Astrocyte of the spinal cord (primary cell): ENCODE results near the gene CHKA.
A peak's percentile ranks its signal among the peaks of the same experiment; 100 is the strongest.

Experiments
- DNase-seq: peaks from one replicate; pipeline ENCODE4 v3.0.0; 2011; ENCODE audit warnings: low read depth, low spot score
- H3K4me3 ChIP-seq: 2 replicates; pipeline ENCODE4 v1.5.1; 2011; ENCODE audit warnings: low read depth, mild to moderate bottlenecking, low read length, moderate library complexity
- CTCF ChIP-seq: IDR thresholded peaks from 2 replicates; pipeline ENCODE4 v1.5.1; 2012; ENCODE audit warnings: low read depth, mild to moderate bottlenecking, low read length, inconsistent platforms
- in situ Hi-C: cut with HindIII; loops from 2 replicates; pipeline ENCODE4 v1.10.0; 2017; ENCODE audit warnings: low sequenced_read_pairs

CHKA gene

DNA sequence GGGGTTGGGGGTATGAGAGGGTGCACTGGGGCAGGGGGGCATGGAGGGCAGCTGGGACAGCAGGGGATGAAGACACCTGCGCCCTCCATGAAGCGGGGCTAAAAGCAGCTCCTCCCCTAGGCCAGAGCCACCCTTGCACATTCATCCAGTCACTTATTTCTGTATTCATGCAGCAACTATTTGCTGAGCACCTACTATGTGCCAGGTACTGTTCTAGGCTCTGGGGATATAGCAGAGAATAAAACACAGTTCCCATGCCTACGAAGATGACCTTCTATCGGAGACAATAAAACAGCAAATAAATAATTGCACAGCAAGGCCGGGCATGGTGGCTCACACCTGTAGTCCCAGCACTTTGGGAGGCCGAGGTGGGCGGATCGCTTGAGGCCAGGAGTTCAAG lies 105.7 kb downstream of the CHKA start:
- no peak for TF ChIP-seq CTCF
- DNase-seq: no peak
- H3K4me3 ChIP-seq: no peak overlapping the region
- in situ Hi-C loops: no loop called here

DNA sequence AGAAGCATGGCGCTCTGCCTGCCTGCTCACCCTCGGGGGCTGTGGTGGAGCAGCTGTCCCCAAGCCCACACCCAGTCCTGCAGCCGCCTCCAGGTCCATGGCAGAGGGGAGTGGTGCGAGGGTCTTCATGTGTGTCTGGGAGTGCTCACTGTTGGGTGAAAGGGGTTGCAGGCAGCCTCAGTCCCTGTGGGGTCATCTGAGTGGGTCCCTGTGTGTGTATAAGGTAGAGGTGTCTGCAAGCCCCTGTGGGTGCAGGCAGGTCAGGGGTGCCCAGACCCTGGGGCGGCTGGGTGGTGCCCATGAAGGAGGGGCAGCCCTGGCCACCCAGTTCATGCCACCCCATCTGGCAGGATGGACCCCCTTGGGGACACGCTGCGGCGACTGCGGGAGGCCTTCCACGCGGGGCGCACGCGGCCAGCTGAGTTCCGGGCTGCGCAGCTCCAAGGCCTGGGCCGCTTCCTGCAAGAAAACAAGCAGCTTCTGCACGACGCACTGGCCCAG lies 106.2 kb downstream of the CHKA start:
- H3K4me3 ChIP-seq: no peak overlapping the region
- TF ChIP-seq CTCF: no peak
- no peak for DNase-seq
- in situ Hi-C loops: no loop called here

- in situ Hi-C loops: no loop called here
- no peak for TF ChIP-seq CTCF
- H3K4me3 ChIP-seq: no peak overlapping the region
- peak; percentile 79 for DNase-seq
Observed at GRCh38 chr11:68014157-68014946, 106.8 kb downstream of the CHKA start.

- no peak overlapping the region for H3K4me3 ChIP-seq
- DNase-seq: no peak
- TF ChIP-seq CTCF: no peak
- in situ Hi-C loops: no loop called here
Observed at GRCh38 chr11:68013611-68014156, 107.5 kb downstream of the CHKA start.

- in situ Hi-C loops: no loop called here
- peak; percentile 97 for DNase-seq
- H3K4me3 ChIP-seq: no peak overlapping the region
- TF ChIP-seq CTCF: no peak
Observed at GRCh38 chr11:68012843-68013610, 108.2 kb downstream of the CHKA start.

- no peak for TF ChIP-seq CTCF
- H3K4me3 ChIP-seq: no peak overlapping the region
- no peak for DNase-seq
- in situ Hi-C loops: no loop called here
Observed at GRCh38 chr11:68012044-68012842, 108.9 kb downstream of the CHKA start.
